GM18867 (cell line): ENCODE measurements around the gene TSKU.

Source experiments
- ATAC-seq: cut with Tn5 transposase; IDR thresholded peaks from one replicate; pipeline ENCODE4 v1.9.1; 2021; ENCODE audit warnings: mild to moderate bottlenecking, moderate library complexity; ENCODE audit not compliant: unreplicated experiment

Gene TSKU

DNA sequence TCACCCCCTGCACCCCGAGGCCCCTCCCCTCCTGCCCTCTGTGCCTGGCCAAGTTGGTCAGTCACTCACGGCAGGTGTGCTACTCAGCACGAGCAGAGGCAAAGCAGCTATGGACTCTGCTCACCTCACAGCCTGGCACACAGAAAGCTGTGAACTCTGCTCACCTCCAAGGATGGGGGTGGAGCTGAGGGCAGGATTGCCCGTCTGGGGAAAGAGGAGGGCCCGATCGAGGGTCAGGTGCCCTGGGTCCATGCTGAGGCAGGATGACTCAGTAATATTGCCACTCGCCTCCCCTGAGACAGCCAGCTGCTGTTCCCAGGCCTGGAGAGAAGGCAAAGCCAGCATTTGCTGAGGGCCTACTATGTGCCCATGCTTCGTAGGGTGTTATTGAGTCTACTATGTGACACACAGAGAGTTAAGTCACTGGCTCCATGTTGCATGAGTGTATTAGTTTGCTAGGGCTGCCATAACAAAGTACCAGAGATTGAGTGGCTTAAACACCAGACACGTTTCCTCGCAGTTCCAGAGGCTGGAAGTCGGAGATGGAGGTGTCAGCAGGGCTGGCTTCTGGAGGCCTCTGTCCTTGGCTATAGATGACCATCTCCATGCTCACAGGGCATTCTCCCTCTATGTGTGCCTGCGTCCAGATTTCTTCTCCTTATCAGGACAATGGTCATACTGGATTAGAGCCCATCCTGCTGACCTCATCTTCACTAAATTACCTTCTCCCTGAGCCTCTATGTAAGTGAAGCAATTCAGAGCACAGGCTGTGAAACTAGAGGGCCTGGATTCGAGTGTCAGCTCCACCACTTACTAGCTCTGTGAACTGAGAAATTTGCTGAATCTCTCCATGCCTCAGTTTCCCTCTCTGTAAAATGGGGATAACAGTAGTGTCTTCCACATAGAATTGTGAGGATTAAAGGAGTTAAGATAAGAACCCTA lies 13.2 kb upstream of the TSKU start:
- ATAC-seq, result no peak

DNA sequence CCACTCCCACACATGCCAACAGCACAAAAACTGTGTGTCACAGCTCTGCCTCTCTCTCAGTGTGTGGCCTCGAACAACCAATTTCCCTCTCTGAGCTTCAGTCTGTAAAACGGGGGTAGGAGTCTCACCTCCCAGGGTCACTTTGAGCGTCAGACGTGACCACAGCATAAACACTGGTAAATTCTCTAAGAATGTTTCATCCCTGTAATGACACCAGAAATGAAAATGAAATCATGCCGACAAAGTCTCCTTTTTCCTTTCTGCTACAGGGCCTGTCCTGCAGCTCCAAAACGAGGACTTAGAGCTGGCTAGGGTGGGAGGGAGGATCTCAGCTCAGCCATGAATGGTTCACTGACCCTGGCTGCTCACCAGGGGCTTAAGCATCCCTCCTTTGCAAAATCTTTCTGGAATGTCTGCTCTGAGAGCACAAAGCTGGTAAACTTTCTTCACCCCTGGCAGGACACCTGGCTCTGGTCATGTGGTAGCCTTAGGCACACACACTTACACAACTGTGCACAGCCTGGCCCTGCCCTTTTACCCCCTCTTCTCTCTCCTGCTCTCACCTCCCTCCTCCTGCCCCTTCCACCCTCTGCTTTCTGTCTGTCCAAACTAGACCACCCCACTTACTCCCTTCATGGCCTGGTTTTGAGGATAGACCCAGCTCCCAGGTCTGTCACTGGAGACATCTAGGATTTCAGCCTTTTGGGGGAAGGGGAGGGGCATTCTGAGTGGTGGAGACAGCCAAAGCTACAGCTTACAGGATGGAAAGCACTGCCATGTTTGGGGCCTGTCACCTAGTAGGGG lies 12.3 kb upstream of the TSKU start:
- no peak for ATAC-seq

DNA sequence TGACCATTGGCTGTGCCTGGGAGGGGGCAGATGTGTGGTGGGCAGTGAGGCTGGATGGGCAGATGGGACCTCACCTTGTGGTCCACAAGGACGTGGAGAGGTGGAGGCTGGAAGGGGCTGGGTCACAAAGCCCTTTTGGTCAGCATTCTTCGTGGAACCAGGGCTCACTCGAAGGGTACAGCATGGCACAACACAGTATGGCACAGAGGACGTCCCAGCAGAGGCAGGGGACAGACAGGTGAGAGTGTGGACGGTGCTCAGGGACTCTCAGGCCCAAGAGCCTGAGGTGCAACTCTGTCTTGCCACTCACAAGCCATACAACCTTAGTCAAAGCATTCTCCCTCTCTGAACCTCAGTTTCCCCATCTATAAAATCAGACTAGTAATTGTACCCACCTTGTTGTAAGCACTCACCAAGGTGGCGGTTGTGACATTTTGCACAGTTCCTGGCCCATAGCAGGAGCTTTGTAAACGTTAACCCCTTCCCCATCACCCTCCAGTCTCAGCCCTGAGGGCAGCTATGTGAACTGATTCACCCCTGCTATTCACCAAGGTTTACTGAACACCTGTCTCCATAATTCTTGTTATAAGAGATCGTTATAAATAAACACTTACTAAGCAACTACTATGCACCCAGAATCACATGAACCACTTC lies 11.6 kb upstream of the TSKU start:
- no peak for ATAC-seq

DNA sequence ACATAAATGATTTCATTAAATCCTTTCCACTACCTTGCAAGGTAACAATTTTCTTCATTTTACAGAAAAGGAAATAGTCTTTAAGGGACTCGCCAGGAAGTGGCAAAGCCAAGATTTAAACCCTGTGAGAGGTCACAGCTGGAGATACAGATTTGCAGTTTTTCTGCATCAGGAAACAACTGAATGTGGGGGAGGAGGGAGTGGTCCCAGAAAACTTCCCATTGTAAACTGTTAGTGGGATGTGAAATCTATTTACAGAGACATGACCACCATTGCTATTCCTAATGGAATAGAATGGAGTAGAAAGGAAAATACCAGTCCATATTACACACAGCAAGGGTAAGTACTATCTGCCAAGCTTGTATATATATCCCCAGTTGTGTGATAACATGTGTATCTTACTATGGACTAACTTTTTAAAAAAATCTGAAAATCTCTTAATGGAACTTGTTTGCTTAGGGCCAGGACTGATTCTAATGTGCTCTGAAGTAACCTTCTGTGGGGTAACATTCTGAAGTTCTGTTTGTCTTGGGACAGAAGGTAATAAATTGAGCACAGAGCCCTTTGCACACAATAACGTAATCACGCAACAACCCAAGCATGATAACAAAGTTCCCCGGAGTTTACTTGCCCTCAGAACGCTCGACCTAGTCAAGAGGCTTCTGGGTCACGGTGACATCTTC lies 10.9 kb upstream of the TSKU start:
- no peak for ATAC-seq

DNA sequence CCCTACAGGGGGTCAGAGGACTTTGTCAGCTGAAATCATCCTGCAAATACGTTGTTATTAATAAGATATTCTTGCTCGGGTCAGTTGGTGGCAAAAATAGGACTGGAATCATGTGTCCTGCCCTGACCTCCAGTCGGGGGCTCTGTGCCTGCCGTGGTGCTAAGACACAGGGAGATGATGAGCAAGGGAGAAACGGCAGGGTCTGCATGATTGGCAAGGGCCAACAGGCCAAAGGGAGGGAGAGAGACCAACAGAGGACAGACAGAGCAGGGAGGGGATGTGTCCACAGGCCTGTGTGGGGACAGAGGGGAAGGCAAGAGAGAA lies 10.4 kb upstream of the TSKU start:
- ATAC-seq, result no peak

DNA sequence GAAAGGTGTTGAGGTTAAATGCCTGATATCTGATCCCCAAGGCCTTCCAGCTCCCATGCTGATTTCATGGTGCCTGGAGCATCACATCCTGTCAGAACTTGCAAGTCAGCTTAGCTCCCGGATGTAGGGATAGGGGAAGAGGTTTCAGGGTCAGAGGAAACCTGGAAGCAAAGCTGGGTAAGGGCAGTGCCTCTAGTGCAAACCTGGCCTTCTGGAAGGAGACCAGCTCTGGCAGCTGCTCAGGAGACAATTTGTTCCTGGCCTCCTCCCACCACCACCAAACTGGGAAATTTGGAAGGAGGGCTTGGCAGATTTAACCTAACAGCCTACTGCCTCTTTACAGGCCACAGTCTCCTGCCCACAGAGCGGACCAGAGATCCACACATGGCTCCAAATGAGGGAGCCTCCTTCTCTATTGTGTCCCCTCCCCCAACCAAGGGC lies 9.2 kb upstream of the TSKU start:
- ATAC-seq, result no peak

DNA sequence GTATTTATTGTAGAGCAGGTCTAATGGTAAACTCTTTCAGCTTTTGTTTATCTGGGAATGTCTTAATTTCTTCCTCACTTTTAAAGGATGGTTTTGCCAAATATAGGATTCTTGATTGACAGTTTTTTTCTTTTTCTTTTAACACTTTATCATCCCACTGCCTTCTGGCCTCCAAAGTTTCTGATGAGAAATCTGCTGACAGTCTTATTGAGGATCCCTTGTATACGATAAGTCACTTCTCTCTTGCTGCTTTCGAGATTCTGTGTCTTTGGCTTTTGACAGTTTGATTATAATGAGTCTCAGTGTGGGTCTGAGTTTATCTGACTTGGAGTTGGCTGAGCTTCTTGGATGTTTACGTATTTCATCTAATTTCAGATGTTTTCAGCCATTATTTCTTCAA lies 6.7 kb upstream of the TSKU start:
- ATAC-seq, result no peak

DNA sequence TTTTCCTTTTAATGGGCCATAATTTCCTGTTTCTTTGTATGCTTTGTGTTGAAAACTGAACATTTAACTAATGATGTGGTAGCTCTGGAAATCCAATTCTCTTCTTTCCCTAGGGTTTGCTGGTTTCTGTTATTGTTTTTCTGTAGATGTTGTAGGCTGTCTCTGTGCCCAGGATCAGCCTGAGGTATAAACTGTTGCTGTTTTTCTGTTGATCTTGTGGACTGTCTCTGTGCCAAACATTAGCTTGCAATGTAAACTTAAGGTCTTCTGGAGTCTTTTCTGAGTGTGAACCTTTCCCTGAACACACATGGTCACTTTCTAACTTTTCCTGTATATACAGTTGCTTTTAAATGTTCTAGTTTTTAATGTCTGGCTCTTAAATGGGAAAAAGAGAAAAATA lies 5.9 kb upstream of the TSKU start:
- no peak for ATAC-seq

DNA sequence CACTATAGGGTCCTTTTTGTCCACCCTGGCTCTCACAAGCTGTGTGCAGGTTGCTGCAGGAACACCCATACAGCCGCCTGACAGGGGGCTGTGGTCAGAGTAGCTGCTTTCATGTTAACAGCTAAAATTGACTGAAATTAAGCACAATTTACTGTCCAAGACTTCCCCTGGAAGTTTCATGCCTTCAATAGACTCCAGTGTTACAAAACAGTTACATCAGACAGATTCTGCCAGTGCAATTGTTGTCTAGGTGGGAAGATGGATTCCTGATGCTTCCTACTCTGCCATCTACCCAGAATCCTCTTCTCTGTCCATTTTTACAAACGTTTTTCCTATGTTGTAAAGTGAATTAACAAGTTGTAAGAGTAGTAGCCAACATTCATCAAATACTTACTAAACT lies 5.3 kb upstream of the TSKU start:
- ATAC-seq, result no peak

DNA sequence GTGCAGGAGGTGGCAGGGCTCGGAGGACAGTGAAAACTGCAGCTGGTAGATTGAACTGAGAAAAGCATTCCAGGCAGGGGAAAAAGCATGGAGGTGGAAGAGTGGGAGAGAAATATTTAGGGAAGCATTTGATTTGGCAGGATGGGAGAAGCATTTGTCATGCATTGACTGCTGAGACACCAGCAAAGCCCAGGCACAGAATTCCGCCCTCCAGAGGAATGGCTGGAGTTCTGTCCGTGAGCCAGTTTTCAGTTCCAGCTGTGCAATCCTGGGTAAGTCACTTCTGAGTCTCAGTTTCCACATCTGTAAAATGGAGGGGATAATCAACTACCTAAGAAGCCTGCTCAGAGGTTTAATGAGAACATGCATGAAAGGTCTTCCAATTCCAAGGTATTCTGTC lies 4.3 kb upstream of the TSKU start:
- ATAC-seq, result no peak

DNA sequence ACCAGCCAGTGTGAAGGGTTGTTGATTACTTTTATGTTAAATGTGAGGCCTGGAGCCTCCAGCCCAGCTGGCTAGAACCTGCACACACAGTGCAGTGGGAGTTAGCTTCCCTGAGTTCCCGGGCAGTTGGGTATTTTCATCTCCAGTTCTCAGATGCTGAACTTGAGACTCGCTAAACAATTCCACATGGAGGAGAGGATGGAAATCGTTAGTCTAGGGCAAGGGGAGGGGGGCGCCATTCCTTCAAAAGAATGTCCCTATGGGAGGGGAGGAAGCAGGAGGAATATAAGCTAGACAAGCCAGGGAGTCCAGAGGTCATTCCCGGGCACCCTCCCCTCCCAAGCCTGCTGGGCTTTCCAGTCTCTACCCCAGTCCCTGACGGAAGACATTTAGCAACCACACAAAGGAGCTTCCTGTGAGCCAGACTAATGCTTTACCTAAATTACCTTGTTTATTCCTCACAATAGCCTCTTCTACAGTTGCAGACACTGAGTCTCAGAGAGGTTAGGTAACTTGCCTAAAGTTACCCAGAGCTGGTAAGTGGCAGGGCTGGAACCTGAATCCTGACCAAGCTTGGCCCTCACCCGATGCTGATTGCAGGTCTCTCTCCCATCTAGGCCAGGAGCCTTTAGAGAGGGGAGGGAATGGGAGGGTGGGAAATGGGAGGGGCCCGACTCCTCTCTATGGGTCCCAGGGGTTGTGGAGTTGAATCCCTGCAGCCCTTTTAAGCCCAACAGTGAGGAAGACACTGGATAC lies 1.9 kb upstream of the TSKU start:
- no peak for ATAC-seq

DNA sequence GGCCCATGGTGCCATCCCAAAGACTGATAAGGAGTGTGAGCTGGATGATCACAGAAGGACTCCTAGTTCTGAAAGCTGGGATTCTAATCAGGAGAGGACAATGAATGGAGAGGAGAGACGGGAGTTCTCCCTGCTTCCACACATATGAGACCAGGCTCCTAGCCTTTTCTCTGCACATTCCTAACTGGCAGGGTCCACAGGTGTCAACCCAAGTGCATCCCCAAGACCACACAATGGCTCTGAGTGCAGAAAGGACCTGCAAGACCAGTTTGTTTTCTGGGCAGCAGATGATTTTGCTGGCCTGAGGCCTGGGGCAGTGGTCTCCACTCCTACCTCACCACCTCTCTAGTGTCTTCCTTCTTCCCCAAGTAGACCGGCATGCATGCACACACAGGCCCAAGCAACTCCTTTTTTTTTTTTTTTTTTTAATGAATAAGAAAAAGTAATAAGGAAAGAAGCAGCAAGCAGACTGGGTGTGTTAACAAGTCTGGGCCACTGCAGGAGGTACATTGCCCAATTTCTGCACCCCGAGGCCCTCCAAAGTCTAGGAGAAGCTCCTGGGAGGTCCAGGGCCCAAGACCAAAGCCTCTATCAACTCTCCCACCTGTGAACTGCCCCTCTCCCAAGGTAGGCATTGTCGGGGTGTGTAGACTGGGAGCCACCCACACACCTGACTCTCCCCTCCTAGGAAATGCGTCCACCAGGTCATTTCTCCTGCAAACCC lies 1.2 kb upstream of the TSKU start:
- ATAC-seq, result no peak

DNA sequence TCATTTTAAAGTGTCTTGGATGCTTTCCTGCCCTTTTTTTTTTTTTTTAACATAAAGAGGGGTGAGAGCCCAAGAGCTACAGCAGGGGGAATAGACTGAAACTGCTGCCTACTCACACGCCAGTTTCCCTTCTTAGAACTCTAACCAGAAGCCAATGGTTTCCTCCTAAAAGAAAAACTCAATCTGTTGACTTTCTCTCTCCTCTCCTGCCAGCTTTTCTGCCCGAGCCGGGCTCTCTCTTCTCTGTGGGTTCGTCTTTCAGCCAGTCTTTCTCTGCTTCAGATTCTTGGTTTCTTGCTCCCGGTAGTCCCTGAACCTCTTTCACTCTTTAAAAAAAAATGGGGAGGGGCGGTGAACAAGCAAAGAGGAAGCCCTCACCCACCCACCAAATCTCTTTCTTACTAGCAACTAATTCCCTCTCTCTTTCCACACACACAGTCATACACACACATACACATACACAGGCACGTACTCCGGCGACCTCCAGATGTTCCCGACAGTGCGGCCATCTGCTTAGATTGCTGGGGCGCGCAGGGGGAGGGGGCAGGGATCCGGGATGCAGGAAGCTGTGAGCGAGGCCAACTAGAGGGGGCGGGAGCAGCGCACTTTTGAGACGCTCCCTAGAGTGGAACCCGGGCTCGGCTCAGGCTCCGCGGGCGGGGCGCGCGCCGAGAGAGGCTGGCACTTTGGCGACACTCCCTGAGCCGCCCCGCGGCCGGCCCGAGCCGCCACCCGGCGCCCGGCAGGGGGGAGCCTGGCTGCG lies 444 bp upstream of the TSKU start:
- peak; percentile 47 for ATAC-seq

DNA sequence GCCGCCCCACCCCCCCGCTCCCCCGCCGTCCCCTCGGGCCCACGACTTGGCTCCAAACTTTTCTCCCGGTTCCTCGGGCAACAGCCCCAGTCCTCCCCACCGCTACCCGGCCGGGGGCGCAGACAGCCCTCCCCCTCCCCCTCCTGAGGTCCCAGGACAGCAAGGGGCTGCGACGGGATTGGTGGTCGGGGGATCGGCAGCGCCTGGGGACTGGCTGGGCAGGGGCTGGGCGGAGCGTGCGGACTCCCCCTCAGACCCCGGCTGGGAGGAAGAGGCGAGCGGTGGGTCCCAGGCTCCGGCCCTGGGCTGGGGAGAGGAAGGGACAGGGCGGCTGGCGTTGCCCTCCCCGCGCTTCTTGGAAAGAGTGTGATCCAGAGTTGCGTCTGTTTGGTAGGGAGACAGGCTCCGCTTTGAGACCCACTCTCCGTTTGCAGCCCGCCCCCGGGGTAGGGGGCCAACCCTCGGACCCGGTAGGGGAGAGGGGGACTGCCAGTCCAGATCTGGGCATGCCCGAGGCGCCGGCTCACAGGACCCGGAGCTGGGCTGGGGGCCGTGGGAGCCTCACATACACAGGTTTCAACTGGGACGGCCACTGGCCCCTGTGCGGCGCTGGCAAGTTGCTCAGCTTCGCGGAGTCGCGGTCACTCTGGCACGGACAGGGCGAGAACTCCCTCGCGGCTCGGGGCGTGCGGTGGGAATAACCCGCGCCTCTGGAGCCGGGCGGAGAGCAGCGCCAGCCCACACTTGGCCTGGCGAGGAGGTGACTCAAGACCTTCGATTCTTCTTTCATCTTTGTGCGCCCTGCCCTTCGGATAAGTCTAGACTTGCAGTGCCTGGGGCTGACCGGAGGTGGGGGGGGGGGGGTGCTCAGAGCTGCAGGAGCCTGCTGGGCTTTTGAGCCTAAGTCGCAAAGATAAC lies 999 bp downstream of the TSKU start:
- ATAC-seq, result no peak

DNA sequence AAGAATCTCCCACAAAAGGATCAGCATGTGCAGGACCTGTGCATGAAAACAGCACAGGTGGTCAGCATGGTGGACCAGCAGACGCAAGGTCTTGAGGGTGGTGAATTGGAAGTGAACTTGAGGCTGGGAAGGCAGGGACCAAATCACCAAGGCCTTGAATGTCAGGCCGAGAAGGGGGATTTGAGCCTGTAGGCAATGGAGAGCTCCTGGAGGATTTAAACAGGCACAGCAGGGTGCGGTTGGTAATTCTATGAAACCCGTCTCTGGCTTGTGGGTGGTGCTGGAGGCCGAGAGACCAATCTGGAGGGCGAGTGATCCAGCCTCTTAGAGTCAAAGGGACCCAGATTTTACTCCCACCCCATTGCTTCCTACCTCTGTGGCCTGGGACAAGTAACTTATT lies 2.4 kb downstream of the TSKU start:
- ATAC-seq, result no peak

DNA sequence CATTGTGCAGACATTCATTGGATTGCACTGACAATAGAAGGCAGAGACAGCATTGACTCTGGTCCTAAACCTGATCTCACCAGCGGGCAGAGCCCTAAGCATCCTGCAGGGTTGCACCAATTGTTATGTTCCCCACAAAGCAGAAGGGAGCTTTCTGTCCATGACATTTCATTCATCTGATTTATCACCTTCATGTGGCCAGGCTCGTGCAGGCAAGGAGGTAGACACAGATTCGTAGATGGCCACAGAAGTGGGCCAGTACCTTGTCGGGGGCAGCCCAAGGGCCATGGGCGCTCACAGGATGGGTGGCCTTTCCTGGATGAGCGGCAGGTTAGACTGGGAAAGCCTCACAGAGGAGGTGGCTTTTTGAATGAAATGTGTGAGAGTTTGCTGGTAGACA lies 2.9 kb downstream of the TSKU start:
- no peak for ATAC-seq

DNA sequence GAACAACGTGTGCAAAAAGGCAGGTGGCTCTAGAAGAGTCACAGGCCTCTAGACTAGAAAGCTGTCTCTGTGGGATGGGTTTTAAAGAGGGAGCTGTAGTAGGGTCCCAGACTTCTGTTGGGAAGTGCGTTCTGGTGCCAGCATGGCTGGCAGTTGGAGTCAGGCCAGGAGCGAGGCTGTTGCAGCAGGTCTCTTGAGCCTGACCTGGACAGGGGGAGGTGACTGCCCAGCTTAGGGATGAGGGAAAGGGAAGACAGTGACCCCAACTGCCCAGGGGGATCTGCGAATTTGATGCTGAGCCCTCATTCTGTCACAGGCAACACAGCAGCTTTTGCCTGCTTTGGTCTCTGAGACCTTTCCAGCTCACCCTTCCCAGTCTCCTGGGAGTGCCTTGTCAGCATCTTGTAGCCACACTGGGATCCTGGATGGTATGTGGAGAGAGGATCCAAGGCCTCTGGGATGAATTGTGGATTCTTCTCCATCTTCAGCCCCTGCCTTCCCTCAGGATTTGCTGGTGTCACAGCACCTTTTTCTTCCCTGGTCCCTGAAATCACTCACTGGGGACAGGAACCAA lies 3.4 kb downstream of the TSKU start:
- no peak for ATAC-seq

DNA sequence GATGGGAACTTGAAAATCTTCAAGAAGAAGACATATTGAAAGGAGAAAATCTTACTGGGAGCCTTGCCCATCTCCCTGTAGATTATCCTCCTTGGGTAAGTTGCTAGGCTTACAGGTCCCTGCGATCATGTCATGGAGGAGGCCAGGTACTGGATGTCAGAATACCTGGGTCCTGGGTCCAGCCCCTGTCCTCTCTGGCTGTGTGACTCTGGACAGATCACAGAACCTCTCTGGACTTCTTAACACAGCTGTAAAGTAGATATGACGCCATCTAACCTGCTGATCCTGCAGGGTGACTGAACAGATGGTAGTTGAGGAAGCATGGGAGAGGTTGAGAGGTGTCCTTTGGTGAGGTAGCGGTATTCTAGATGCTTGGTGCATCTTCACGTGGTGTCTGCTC lies 4.1 kb downstream of the TSKU start:
- no peak for ATAC-seq
